CD4-positive, alpha-beta T cell treated with Interleukin-15 for 1 hour (primary cell): ENCODE results near the gene MRPS22.
"Not testable (repeated sequence)": the region's sequence is repeated elsewhere in the genome, so short reads cannot be mapped to it uniquely, and the experiment has no call there.

Experiments
- DNase-seq: peaks from one replicate; pipeline ENCODE4 v3.0.0-alpha.2; 2020

The MRPS22 gene

GRCh38 chr3:139312959-139313358 is 30.9 kb upstream of the MRPS22 start:
- DNase-seq: no peak

GRCh38 chr3:139313921-139314320 is 29.9 kb upstream of the MRPS22 start:
- DNase-seq: no peak

DNA sequence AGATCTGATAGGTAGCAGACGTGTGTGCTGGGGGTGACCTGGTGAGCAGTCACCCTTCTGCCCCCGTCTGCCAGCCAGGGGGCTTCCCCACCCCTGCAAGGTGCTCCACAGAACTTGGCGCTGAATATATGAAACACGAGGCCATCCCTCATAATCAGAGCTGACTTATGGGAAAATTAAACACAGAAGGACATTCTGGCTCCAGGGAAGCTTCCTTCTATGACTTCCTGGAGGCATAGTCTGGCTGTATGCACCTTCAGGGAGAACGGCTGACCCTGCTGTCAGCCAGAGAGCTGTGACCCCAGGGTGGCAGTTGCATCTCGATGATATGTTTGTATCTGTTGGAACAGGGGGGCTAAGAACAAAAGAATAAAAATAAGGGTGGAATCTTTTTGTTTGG is 26.6 kb upstream of the MRPS22 start:
- DNase-seq: no peak

- DNase-seq: no peak
Observed at GRCh38 chr3:139317660-139318430, 26.0 kb upstream of the MRPS22 start.

- no peak for DNase-seq
Observed at GRCh38 chr3:139318431-139318816, 25.4 kb upstream of the MRPS22 start.

DNA sequence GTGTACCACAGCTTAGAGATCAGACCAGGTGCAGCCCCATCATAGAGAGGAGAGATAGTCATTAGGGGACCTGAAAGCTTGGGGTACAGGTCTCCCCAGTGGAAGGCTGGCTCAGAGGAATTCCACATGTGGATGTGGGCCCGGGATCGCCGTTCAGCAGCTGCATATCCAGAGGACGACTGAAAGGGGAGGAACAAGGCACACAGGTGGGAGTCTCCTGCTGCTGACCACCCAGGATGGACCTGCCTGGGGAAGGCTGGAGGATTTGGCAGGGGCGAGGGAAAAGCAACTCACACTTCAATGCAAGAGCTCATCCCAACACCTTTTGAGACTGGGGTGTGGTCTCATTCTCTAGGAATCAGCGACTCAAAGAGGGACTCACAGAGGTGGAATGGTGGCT is 25.0 kb upstream of the MRPS22 start:
- no peak for DNase-seq

GRCh38 chr3:139319428-139320402 is 24.1 kb upstream of the MRPS22 start:
- no peak for DNase-seq

DNA sequence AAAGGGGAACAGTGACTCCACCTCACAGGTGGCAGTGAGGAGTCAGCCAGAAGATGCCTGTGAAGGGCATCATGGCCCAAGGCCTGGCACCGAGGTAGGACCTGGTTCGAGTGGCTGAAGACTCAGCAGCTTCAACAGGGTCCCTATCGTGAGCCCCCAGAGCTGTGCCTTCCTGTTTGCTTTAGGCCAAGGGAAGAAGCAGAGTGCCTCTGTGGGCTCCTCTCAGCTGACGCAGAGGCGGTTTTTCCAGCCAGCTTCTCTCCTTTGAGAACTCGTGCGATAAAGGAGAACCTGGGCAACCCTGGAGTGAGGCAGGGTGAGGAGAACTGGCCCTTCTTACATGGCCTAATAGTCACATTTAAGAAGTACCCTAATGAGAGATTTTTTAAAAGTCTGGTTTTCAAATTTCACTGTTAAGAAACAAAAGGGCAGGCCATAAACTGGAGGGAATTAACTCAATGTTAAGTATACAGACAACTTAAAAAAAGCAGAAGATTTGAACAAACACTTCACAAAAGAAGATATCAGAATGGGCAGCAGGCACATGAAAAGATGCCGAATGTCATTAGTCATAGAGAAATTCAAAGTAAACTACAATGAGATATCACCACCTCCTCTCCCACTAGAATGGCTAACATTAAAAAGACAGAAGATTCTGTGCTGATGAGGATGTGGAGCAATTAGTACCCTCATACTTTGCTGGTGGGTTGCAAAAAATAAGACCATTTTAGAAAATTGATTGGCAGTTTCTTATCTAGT is 23.1 kb upstream of the MRPS22 start:
- no peak for DNase-seq

DNA sequence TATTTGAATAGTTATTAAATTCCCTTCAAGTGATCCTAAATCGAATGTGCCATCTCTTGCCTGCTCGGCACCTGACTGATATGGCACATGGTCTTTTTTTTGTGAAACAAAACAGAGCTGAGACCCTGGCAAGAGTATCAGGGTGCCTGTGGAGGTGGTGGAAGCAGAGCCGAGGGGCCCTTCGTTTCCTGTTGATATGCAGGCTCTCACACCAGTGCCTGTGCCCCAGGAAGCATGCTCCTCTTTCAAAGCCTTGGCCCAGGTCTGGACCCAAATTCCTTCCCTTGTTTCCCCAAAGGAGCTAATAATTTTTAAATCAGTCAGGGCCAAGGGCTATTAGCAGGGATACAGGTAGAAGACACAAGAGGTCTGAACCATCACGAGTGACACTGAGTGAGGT is 21.5 kb upstream of the MRPS22 start:
- DNase-seq: no peak

DNA sequence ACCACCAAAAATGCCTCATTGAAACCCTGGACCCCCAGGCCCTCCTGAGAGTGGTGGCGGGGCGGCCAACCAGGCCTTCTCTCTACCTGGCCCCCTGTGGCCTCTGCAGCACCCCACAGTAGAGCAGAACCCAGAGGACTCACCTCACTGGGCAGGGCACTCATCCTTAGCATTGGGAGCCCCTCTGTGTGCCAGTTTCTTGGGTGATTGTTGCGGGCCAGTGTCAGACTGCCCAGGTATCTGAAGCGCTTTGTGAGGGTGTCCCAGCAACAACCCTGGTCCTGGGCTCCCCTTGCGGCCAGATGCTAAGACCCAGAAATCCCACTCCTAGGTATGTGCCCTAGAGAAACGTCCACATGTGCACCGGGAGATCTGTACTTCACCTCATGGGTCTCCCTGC is 20.7 kb upstream of the MRPS22 start:
- DNase-seq: no peak

GRCh38 chr3:139324456-139324855 is 19.4 kb upstream of the MRPS22 start:
- no peak for DNase-seq

GRCh38 chr3:139325551-139325950 is 18.3 kb upstream of the MRPS22 start:
- no peak for DNase-seq

DNA sequence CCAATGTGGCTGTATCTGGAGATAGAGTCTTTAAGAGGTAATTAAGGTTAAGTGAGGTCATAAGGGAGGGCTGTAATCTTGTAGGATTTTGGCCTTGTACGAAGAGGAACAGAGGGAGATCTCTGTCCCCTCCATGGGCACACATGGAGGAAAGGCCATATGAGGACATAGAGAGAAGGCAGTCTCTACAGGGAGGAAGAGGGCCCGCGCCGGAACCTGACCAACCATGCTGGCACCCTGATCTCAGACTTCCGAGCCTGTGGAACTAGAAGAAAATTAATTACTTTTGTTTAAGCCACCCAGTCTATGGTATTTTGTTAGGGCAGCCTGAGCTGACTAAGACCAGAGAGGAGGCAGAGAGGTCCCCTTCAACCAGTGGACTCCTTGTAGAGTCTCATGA is 17.7 kb upstream of the MRPS22 start:
- DNase-seq: no peak

DNA sequence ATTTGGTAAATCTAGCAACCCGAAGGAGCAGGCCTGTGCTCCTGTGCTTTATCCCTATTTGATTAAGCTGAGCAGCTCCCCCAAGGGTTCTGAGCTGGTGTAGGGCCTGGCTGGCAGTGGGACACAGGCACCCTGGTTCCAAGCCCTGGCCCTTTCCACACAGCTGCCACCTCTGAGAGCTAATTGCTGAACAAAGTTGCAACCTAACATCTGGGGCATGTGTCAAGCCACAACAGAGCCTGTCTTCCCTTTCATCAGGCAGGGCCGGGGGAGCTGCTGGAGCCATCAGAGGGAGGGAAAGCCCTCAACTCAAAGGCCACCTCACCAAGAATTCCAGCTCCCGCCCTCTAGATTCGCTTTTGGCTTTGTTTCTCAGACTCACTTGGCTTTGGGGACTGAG is 17.1 kb upstream of the MRPS22 start:
- no peak for DNase-seq

DNA sequence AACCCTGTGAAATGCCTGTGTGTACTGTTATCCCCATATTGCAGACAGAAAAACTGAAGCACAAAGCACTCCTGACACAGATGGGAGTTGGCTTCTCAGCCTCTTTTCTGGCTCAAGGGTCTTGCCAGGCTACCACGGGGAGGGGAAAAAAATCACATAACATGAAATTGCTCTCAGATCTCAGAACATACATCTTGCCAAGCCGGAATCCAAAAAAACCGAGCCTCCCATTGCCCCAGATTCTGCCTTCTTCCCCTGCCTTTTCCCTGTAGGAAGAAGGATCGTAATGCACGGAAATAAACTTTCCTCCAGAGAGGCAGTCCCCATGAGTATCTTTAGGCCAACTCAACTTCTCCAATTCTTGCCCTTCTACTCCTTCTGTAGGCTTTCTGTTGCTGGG is 16.6 kb upstream of the MRPS22 start:
- DNase-seq: no peak

DNA sequence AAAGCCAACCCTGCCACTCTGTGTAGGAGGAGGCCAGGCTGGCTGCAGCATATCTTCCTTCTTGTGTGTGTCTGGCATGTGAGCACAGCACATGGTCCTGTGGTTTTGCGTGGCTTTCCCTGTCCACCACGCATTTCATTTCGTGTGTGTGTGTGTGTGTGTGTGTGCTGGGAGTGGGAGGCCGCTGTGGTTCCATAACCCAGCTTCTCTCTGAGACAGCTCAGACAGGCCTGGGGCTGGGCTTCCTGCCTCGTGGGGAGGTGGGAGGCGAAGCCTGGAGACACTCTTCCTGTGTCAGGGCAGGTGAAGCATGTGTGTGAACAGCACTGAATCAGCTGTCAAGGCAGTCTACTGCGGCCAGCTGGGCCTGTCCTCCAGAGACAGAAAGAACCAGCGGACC is 16.0 kb upstream of the MRPS22 start:
- no peak for DNase-seq

DNA sequence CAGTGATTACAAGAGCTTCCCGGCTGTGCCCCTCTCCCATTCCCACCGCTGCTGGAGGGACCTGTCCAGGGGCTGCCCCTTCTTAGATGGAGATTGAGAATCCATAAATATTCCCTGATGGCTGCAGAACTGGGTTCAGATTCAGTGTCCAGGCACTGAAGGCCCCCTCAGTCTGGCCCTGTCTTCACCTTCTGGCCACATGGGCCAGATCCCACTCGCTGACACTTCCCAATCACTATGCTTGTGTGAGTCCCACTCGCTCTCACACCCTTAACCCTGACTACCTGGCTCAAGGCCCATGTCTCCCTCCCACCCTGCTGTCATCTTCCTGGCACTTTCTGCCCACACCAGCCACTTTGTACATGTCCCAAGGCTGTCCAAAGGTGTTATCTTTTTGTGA is 15.5 kb upstream of the MRPS22 start:
- no peak for DNase-seq

GRCh38 chr3:139329364-139329850 is 14.4 kb upstream of the MRPS22 start:
- DNase-seq: peak; percentile 81

- no peak for DNase-seq
Observed at GRCh38 chr3:139332092-139332491, 11.7 kb upstream of the MRPS22 start.

- DNase-seq: not testable (repeated sequence)
Observed at GRCh38 chr3:139334675-139335074, 9.1 kb upstream of the MRPS22 start.

- DNase-seq: no peak
Observed at GRCh38 chr3:139338405-139338804, 5.4 kb upstream of the MRPS22 start.

- no peak for DNase-seq
Observed at GRCh38 chr3:139339219-139339906, 4.5 kb upstream of the MRPS22 start.

DNA sequence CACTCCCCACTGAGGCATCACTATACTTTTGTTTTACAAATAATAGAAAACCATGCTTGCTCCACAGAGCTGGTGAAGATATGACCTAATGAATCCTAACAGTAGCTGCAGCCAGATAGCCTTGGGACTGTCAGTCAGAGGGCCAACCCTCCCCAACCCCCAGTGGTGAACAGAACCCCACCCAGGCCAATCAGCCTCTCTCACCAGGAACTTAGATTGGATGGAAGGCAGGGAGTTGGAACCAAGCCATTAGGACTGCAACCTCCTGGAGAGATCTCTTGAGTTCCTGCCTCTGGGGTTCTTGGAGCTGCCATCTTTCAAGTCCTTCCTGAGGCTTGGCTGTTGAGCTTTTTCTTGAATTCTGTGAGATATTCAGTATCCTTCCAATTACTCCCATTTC is 3.0 kb upstream of the MRPS22 start:
- DNase-seq: no peak
